HCT116 (cell line): Measurements from ENCODE around the gene SLFN12L. TPM values are rescaled to one million over a fixed set of nuclear protein-coding genes. Genes with fewer than 3 reads are reported as not detected.

ENCODE experiments used
- ATAC-seq: fragments of 200-7000 bp; cut with Tn5 transposase; 2 replicates; pipeline ENCODE4 v1.9.1; 2020; ENCODE audit warnings: mild to moderate bottlenecking, moderate library complexity
- BruUV-seq: library from RNA; stranded (reverse); fragments of 400-500 nt; replicated peaks from 2 replicates; lab custom pipeline; 2021; lab: Mats Ljungman, UMichigan
- CTCF ChIA-PET: fragments of 300-600 bp; sonication (Branson Sonifier 250); formaldehyde crosslinking; loops from one replicate; lab custom pipeline; 2021; ENCODE audit warnings: antibody characterized with exemption; lab: Charles Lee
- POLR2A ChIA-PET: fragments of 300-600, 350-600 bp; sonication (Branson Sonifier 250); formaldehyde crosslinking; loops from one replicate; lab custom pipeline; 2021; ENCODE audit warnings: antibody characterized with exemption; lab: Charles Lee
- RAD21 ChIA-PET, 2 experiments: fragments of 300-600 bp; sonication (Branson Sonifier 250); formaldehyde crosslinking; loops; one replicate each; lab custom pipeline; 2023; ENCODE audit warnings: low total read pairs in 2 of 2; ENCODE audit not compliant: uncharacterized antibody in 2 of 2, unreplicated experiment in 2 of 2, low non-redundant PET in 1 of 2; lab: Charles Lee
- DNase-seq: peaks from one replicate; pipeline ENCODE4 v3.0.0-alpha.2; 2010; ENCODE audit warnings: low read depth, low spot score
- H2AFZ ChIP-seq: fragments of 200-600 bp; shearing (Covaris generic), sonication (generic); 2 replicates; pipeline ENCODE4 v1.6.1; 2017; ENCODE audit warnings: low read depth, mixed run types, mixed read lengths, antibody characterized with exemption, low read length; ENCODE audit not compliant: poor library complexity, severe bottlenecking
- H3K27ac ChIP-seq: 2 replicates; pipeline ENCODE4 v1.5.1; 2012; ENCODE audit warnings: low read depth, low read length
- H3K27me3 ChIP-seq: fragments of 200-600 bp; sonication (generic); 2 replicates; pipeline ENCODE4 v1.6.1; 2016; ENCODE audit warnings: mixed run types, low read length, mixed read lengths; ENCODE audit not compliant: insufficient read depth
- H3K36me3 ChIP-seq, 2 experiments: fragments of 200-500 bp in 1 of 2; fragments of 200-600 bp in 1 of 2; sonication (Bioruptor generic) in 1 of 2; sonication (generic) in 1 of 2; 2 replicates each; pipeline versions ENCODE4 v1.5.1 to v1.6.1; 2014 to 2016; ENCODE audit warnings: low read length in 2 of 2, inconsistent platforms in 1 of 2, mixed read lengths in 1 of 2, mixed run types in 1 of 2; ENCODE audit not compliant: insufficient read depth in 2 of 2, control insufficient read depth in 1 of 2
- H3K4me1 ChIP-seq, 2 experiments: fragments of 200-600 bp in 1 of 2; sonication (generic) in 1 of 2; 2 replicates each; pipeline versions ENCODE4 v1.5.1 to v1.6.1; 2012 to 2017; ENCODE audit warnings: low read length in 2 of 2, inconsistent platforms in 1 of 2, mild to moderate bottlenecking in 1 of 2, mixed read lengths in 1 of 2, mixed run types in 1 of 2, moderate library complexity in 1 of 2; ENCODE audit not compliant: insufficient read depth in 2 of 2, control insufficient read depth in 1 of 2
- H3K4me2 ChIP-seq: fragments of 200-600 bp; sonication (generic); 2 replicates; pipeline ENCODE4 v1.6.1; 2017; ENCODE audit warnings: mixed run types, low read length, mixed read lengths
- H3K4me3 ChIP-seq, 2 experiments: fragments of 200-600 bp in 1 of 2; sonication (generic) in 1 of 2; replicated peaks in 1 of 2; 2 replicates each; pipeline ENCODE4 v1.5.1; 2011 to 2016; ENCODE audit warnings: low read length in 2 of 2, control low read depth in 1 of 2, low read depth in 1 of 2, mild to moderate bottlenecking in 1 of 2, mixed read lengths in 1 of 2, mixed run types in 1 of 2
- H3K79me2 ChIP-seq: fragments of 200-600 bp; sonication (generic); 2 replicates; pipeline ENCODE4 v1.6.1; 2017; ENCODE audit warnings: mild to moderate bottlenecking, mixed run types, low read length, moderate library complexity, mixed read lengths; ENCODE audit not compliant: insufficient read depth
- H3K9ac ChIP-seq: fragments of 200-600 bp; sonication (generic); 2 replicates; pipeline ENCODE4 v1.6.1; 2016; ENCODE audit warnings: low read length, mixed read lengths
- H3K9me2 ChIP-seq: fragments of 200-600 bp; sonication (generic), shearing (Covaris generic); 2 replicates; pipeline ENCODE4 v1.6.1; 2017; ENCODE audit warnings: mixed run types, mild to moderate bottlenecking, moderate library complexity; ENCODE audit not compliant: insufficient read depth
- H3K9me3 ChIP-seq, 2 experiments: fragments of 200-500 bp in 1 of 2; fragments of 200-600 bp in 1 of 2; sonication (Bioruptor generic) in 1 of 2; sonication (generic) in 1 of 2; 2 replicates each; pipeline ENCODE4 v1.6.1; 2014 to 2017; ENCODE audit warnings: low read length in 2 of 2, mixed read lengths in 2 of 2, inconsistent platforms in 1 of 2, low read depth in 1 of 2, mild to moderate bottlenecking in 1 of 2, mixed run types in 1 of 2, moderate library complexity in 1 of 2; ENCODE audit not compliant: control insufficient read depth in 1 of 2, insufficient read depth in 1 of 2
- H4K20me1 ChIP-seq: fragments of 200-600 bp; sonication (generic), shearing (Covaris generic); 2 replicates; pipeline ENCODE4 v1.6.1; 2017; ENCODE audit warnings: mixed run types, mild to moderate bottlenecking, moderate library complexity; ENCODE audit not compliant: insufficient read depth
- CBX3 ChIP-seq: IDR thresholded peaks from 2 replicates; pipeline ENCODE4 v1.6.1; 2012; ENCODE audit warnings: low read depth
- ELF1 ChIP-seq: IDR thresholded peaks from 2 replicates; pipeline ENCODE4 v1.6.1; 2012; ENCODE audit warnings: low read depth, borderline replicate concordance
- EZH2 ChIP-seq: fragments of 200-600 bp; sonication (generic); IDR thresholded peaks from 2 replicates; pipeline ENCODE4 v1.6.1; 2017; ENCODE audit warnings: antibody characterized with exemption, mixed run types
- FOSL1 ChIP-seq: IDR thresholded peaks from 2 replicates; pipeline ENCODE4 v1.6.1; 2012; ENCODE audit warnings: low read depth
- JUND ChIP-seq: IDR thresholded peaks from 2 replicates; pipeline ENCODE4 v1.6.1; 2012
- POLR2AphosphoS5 ChIP-seq: IDR thresholded peaks from 2 replicates; pipeline ENCODE4 v1.6.1; 2011; ENCODE audit warnings: mild to moderate bottlenecking, low read depth, low read length, moderate library complexity
- RAD21 ChIP-seq: IDR thresholded peaks from 2 replicates; pipeline ENCODE4 v1.6.1; 2012; ENCODE audit warnings: low read depth, mild to moderate bottlenecking
- SRF ChIP-seq: IDR thresholded peaks from 2 replicates; pipeline ENCODE4 v1.6.1; 2012; ENCODE audit warnings: low read depth
- ZFX ChIP-seq: fragments of 450-650 bp; IDR thresholded peaks from 2 replicates; pipeline ENCODE4 v1.6.1; 2017
- ZNF274 ChIP-seq: fragments of 200-500 bp; sonication (Bioruptor generic); IDR thresholded peaks from 2 replicates; pipeline ENCODE4 v1.6.1; 2014; ENCODE audit warnings: mild to moderate bottlenecking, low read depth, low read length, inconsistent platforms
- intact Hi-C: fragments of 100-400 bp; cut with micrococcal nuclease; formaldehyde crosslinking; loops from 2 replicates; pipeline ENCODE4 v1.10.0; 2022
- total RNA-seq: library from RNA; stranded (reverse); gene quantifications from one replicate; pipeline ENCODE4 v1.2.1, GENCODE V29; 2021; ENCODE audit not compliant: unreplicated experiment
- TF ChIP-seq, protein P1 (sequence below): IDR thresholded peaks from 2 replicates; pipeline ENCODE4 v1.6.1; 2012
- TF ChIP-seq, protein P2 (sequence below): IDR thresholded peaks from 2 replicates; pipeline ENCODE4 v1.6.1; 2011; ENCODE audit warnings: mild to moderate bottlenecking, low read length, moderate library complexity; ENCODE audit not compliant: insufficient replicate concordance; ENCODE audit errors: extremely low read depth
- TF ChIP-seq, protein P3 (sequence below), 3 experiments: fragments of 200-600 bp in 1 of 3; sonication (generic) in 1 of 3; IDR thresholded peaks in 2 of 3; conservative IDR thresholded peaks in 1 of 3; 2 replicates each; pipeline ENCODE4 v1.5.1; 2012 to 2017; ENCODE audit warnings: low read depth in 2 of 3, low read length in 2 of 3, antibody characterized with exemption in 1 of 3, borderline replicate concordance in 1 of 3, control low read depth in 1 of 3, mild to moderate bottlenecking in 1 of 3, mixed read lengths in 1 of 3, mixed run types in 1 of 3, moderate library complexity in 1 of 3; ENCODE audit not compliant: insufficient read depth in 1 of 3

SLFN12L gene
- total RNA-seq, 1 experiment from 2014 or later, result 0.17 TPM

DNA sequence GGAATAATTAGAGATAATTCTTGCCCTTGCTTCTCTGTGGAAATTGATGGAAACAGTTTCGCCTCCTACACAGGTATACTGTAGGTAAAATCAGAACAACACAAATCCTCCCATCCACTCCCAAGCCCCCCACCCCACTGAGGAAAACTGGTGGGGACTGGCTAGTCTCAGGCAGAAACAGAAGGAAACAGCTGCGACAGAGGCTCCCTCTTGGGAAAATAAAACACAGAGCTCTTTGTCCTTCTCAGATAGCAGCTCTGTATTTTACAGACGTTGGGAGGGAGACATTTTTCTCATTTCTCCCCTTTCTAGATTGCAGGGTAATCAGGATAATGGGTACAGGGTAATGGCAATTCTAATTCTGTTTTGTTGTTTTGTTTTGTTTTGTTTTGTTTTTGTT is 90.0 kb downstream of the SLFN12L start:
- H3K79me2 ChIP-seq, result no peaks in the 10 kb centered on the region
- no peak overlapping the region for H2AFZ ChIP-seq
- H3K4me3 ChIP-seq, result no peak overlapping the region
- H4K20me1 ChIP-seq, result no peaks in the 10 kb centered on the region
- no peak overlapping the region for H3K27ac ChIP-seq
- ChIA-PET POLR2A (no interaction called here), CTCF (interaction anchor here (1.1 kb wide), 1 partner anchor 17 kb away, joined by 4 read pairs; no protein-coding TSS in a partner anchor), RAD21 (no interaction called here)
- H3K9me3 ChIP-seq, result no peaks in the 10 kb centered on the region
- H3K27me3 ChIP-seq, result peaks cover 40% of the 10 kb centered on the region
- no peak for DNase-seq
- H3K36me3 ChIP-seq, result no peaks in the 10 kb centered on the region
- H3K4me2 ChIP-seq, result no peak overlapping the region
- H3K4me1 ChIP-seq, result no peaks in the 10 kb centered on the region
- TF ChIP-seq RAD21 (no peak), SRF (no peak), FOSL1 (no peak), EZH2 (no peak), ZFX (no peak), ELF1 (no peak), POLR2AphosphoS5 (no peak), CBX3 (no peak), JUND (no peak), ZNF274 (no peak)
- TF ChIP-seq, protein P1, sequence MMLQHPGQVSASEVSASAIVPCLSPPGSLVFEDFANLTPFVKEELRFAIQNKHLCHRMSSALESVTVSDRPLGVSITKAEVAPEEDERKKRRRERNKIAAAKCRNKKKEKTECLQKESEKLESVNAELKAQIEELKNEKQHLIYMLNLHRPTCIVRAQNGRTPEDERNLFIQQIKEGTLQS, result no peak
- TF ChIP-seq, protein P2, sequence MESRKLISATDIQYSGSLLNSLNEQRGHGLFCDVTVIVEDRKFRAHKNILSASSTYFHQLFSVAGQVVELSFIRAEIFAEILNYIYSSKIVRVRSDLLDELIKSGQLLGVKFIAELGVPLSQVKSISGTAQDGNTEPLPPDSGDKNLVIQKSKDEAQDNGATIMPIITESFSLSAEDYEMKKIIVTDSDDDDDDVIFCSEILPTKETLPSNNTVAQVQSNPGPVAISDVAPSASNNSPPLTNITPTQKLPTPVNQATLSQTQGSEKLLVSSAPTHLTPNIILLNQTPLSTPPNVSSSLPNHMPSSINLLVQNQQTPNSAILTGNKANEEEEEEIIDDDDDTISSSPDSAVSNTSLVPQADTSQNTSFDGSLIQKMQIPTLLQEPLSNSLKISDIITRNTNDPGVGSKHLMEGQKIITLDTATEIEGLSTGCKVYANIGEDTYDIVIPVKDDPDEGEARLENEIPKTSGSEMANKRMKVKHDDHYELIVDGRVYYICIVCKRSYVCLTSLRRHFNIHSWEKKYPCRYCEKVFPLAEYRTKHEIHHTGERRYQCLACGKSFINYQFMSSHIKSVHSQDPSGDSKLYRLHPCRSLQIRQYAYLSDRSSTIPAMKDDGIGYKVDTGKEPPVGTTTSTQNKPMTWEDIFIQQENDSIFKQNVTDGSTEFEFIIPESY, result no peak
- TF ChIP-seq, protein P3, sequence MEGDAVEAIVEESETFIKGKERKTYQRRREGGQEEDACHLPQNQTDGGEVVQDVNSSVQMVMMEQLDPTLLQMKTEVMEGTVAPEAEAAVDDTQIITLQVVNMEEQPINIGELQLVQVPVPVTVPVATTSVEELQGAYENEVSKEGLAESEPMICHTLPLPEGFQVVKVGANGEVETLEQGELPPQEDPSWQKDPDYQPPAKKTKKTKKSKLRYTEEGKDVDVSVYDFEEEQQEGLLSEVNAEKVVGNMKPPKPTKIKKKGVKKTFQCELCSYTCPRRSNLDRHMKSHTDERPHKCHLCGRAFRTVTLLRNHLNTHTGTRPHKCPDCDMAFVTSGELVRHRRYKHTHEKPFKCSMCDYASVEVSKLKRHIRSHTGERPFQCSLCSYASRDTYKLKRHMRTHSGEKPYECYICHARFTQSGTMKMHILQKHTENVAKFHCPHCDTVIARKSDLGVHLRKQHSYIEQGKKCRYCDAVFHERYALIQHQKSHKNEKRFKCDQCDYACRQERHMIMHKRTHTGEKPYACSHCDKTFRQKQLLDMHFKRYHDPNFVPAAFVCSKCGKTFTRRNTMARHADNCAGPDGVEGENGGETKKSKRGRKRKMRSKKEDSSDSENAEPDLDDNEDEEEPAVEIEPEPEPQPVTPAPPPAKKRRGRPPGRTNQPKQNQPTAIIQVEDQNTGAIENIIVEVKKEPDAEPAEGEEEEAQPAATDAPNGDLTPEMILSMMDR (IDR thresholded peaks at IDR 0.05 in 2 of 3, conservative IDR thresholded peaks at IDR 0.05 in 1 of 3; ENCODE audit: borderline replicate concordance in 1 of 3, insufficient read depth in 1 of 3, low read depth in 2 of 3, low read length in 2 of 3), result no peak
- no peaks in the 10 kb centered on the region for H3K9me2 ChIP-seq
- ATAC-seq, result no peak
- intact Hi-C loops, result no loop called here
- no peak overlapping the region for H3K9ac ChIP-seq
- BruUV-seq, result no TSS peak
